GM19238 (cell line): ENCODE measurements around the gene UCN.
"Not testable (repeated sequence)": the region's sequence is repeated elsewhere in the genome, so short reads cannot be mapped to it uniquely, and the experiment has no call there.

Experiments used
- DNase-seq: peaks from one replicate; pipeline ENCODE4 v3.0.0; 2011; ENCODE audit warnings: low spot score; ENCODE audit not compliant: insufficient read length

UCN gene

DNA sequence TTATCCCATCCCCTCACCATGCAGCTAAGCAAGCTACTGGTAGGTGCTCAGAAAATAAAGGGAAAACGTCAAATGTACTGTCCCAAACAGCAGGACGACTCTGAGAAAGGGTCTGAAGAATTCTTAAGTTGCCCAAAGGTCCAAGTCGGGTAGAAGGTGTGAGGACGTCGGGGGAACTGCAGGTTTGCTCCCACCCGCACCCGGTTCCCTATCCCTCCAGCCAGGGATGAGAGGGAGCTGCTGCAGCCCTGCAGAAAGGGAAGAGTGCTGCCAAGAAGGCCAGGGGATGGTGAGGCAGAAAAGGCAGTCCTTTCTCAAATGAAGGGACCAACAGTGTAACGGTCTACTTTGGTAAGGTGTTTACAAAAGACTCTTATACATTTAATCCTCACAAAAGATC, 6.9 kb upstream of the UCN start:
- DNase-seq: no peak

DNA sequence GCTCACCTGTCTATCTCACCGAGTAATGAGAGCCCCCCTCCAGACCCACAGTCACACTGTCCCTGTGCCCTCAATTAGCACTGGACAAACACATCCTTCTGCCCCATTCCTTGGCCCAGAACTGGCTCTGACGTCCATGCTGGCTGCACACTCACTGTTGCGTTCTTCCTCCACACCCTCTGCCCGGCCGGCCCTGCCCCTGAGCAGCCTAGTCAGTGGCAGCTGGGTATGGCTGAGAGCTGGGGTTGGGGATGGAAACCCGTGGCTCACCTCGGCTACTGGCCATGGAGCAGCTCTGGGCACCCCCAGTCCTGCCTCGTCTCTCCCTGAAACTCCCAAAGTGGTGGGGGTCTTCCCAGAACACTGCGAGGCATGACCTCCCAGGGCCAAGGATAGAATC, 6.5 kb upstream of the UCN start:
- DNase-seq: no peak

DNA sequence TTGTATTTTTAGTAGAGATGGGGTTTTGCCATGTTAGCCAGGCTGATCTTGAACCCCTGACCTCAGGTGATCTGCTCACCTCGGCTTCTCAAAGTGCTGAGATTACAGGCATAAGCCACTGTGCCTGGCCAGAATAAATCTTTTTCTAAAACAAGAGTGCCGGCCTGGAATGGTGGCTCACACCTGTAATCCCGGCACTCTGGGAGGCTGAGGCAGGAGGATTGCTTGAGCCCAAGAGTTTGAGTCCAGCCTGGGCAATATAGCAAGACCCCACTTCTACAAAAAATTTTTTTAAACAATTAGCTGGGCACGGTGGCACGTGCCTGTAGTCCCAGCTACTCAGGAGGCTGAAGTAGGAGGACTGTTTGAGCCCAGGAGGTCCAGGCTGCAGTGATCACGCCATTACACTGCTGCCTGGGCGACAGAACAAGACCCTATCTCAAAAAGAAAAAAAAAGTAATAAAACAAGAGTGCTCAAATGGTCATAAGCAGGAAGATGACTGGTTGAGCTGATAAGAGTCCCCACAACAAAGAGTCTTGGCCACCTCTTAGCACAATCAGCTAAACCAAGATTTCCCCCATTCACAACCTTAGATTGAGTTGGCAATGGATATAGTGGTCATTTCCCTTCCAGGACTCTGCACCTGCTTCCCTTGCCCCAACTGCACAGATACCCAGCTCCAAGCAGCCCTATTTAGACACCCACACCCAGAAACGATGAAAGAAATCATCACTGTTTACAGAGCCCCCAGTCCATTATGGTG, 5.8 kb upstream of the UCN start:
- DNase-seq: no peak

DNA sequence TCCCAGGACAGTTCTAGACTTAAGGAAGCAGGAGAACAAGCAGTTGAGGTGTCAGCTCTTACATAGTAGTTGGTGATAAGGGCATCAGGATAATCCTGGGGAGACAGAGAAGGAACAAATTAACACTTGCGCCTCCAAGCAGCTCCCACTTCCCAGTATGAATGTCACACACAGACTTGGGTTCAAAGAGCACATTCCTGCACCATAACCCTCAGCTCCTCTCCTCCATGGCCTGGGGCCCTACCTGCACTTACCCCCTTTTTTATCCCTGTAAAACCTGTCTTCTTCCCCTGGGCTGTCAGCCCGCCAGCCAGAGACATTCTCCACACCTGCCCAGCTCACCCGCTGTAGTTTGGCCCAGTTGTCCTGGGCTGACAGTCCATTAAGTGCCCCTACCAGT, 3.9 kb upstream of the UCN start:
- no peak for DNase-seq

DNA sequence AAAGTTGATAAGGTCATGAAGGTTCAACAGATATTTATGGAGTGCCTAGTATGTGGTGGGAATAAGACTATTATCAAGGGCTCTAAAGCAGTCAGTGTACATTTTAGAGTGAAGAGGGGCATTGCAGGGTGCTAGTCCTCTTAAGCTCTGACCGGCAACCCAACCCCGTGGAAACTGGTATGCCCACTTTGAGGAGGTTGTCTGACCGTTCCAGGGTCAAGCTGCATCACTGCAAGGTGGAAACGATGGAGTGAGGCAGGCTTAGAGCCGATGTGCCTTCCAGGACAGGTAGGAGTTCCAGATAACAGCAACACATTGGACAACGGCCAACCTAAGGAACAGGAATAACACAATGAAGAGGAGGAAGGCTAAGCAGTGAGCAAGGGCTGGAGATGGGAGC, 1.4 kb upstream of the UCN start:
- DNase-seq: no peak

DNA sequence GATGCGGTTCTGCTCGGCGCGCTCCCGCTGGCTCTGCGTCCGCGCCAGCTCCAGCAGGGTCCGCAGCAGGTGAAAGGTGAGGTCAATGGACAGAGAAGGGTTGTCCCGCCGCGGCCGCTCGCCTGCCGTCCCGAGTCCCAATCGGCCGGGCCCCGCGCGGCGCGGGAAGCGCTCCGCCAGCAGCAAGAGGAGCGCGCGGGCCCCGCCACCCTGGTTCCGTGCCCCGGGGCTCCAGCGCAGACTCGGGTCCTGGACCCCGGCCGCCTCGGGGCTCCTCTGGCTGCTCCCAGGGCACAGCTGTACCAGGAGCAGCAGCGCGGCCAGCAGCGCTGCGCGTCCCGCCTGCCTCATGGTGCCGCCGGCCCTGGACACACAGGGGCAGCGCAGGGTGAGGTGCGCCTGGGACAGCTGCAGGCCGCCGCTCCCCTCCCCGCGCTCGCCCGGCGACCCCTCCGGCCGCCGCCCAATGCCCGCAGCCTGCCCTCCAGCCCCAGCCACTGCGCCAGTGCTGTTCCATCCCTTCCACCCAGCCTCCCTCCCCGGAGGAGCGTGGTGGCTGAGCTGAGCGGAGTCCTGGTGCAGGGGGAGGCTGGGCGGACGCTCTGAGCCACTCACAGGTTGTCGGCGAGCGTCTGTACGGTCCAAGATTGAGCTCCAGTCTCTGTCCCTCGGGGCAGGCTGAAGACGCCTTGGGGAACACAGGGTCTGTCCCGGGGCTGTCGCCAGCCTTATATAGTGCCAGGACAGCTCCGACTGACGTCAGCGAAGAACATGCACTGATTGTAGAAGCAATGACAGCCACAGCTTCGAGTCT, 493 bp downstream of the UCN start:
- DNase-seq: no peak

DNA sequence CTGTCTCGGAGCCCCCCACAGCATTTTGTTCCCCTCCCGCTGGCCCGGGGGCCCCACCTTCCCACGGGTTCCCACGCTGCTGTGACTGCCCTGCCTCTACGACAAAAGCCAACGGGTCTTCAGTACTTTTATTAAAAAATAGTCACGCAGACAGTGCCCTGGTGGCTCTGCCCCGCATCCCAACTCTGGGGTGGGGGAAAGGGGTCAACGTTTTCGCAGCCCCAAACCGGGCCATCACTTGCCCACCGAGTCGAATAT, 1.0 kb downstream of the UCN start:
- no peak for DNase-seq

DNA sequence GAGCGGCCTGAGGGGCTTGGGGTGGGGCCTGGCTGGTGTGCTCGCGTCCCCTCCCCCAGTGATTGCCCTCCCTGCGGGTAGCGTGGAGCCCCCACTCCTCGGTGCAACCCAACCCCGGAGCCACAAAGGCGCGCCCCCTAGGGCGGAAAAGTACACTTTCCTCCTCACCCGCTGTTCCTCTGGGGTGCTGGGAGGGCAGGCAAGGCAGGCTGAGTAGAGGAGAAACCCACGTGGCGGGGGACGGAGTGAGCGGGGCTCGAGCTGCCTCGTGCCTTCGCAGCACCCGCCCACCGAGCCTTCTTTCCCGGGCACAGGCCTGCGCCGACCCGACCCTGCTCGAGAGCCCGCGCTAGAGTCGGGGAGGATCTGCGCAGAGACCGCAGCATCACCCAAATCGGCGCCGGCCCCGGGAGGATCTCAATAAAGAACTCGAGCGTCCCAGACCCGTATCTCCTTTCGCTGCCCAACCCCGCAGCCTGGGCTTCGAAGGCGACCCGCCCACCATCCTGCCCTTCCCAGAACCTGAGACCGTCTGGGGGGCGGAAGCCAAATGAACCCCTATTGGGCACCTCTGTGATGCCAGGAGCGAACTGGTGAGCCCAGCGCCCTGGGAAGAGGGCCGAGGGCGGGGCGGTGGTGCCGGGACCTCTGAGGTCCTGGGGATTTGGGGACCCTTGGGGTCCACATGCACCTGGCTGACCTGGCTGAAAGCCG, 1.5 kb downstream of the UCN start:
- DNase-seq: no peak

DNA sequence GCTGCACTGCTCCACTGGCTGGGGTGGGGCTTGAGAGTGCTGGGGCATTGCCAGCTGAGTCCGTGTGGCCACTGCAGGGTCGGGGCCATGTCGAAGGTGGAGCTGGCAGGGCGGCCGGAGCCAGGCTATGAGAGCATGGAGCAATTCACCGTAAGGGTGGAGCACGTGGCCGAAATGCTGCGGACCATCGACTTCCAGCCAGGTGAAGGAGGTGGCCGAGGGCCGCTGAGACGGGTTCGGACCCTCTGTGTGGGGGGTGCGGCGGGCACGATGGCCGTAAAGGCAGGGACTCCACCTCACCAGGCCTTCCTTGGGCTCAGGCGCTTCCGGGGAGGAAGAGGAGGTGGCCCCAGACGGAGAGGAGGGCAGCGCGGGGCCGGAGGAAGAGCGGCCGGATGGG, 2.1 kb downstream of the UCN start:
- no peak for DNase-seq

DNA sequence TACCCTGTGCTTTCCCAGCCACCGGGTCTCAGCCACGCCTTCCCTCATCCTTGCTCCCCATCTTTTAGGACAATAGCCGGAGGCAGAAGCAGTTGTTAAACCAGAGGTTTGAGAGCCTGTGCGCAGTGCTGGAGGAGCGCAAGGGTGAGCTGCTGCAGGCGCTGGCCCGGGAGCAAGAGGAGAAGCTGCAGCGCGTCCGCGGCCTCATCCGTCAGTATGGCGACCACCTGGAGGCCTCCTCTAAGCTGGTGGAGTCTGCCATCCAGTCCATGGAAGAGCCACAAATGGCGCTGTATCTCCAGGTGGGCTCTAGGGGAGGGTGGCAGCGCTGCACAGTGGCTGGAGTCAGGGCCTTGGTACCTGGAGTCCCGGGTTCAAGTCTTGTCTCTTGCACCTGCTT, 2.7 kb downstream of the UCN start:
- no peak for DNase-seq

DNA sequence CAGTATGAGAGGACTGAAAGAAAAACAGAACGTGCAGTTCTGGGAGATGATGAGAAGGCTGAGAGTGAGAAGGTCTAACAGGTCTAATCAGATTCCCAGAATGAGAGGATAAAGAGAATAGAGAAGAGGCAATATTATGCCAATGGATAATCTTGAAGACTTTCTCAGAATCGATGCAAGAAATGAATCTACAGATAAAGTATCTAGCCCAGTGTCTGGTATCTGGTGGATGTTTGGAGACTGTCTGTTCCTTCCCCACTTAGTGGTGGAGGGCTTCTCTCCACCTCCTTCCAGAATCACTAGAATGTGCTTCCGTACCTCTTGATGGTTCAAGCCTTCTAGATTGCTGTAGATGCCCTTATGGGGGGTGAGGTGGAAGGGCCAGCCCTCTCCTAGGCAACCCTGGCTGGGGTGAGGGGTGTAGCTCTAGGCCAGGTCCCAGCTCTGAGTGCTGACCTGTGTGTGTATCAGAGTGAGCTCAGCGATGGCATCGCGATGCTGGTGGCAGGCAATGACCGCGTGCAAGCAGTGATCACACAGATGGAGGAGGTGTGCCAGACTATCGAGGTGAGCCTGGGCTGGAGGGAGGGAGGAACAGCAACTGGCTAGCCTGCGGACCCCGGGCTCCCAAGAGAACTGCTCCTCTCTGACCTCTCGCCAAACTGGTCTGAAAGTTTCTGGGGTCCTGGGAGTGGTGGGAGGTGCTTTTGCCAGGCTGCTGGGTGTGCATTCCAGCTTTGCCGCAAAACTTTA, 3.6 kb downstream of the UCN start:
- DNase-seq: no peak

DNA sequence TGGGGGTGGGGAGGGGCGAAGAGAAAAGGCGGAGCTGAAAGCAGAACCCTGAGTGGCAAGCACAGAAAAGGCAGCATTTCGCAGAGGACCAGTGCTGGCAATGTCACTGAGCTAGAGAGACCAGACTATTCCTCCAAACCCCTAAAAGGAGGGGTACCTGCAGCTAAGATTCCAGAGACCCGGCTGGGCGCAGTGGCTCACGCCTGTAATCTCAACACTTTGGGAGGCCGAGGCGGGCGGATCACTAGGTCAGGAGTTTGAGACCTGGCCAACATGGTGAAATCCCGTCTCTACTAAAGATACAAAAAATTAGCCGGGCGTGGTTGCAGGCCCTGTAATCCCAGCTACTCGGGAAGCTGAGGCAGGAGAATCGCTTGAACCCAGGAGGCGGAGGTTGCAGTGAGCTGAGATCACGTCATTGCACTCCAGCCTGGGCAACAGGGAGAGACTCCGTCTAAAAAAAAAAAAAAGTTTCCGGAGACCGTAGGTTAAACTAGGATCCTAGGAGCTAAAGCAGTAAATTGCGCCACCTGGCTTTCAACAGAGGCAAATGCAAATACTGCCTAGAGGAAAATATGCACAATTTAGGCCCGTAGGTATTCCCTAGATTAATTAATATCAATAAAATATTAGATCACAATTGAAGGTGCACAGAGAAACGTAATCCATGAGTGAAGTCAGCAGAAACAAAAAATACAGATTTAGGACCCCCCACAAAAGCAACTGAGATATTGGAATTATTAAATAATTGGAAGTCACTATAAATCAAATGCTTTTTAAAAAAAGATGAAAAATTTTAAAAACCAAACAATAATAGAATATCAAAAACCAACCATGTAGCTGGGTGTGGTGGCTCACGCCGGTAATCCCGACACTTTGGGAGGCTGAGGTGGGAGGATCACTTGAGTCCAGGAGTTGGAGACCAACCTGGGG, 4.9 kb downstream of the UCN start:
- no peak for DNase-seq

DNA sequence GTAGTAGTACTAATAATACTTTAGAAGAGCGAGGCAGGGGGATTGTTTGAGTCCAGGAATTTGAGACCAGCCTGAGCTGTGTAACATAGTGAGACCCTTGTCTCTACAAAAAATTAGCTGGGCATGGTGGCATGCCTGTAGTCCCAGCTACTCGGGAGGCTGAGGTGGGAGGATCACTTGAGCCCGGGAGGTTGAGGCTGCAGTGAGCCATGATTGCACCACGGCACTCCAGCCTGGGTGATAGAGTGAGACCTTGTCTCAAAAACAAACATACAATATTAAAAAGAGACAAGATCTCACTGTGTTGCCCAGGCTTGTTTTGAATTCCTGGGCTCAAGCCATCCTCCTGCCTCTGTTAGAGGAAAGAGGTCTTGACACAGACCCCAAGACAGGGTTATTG, 7.6 kb downstream of the UCN start:
- not testable (repeated sequence) for DNase-seq

DNA sequence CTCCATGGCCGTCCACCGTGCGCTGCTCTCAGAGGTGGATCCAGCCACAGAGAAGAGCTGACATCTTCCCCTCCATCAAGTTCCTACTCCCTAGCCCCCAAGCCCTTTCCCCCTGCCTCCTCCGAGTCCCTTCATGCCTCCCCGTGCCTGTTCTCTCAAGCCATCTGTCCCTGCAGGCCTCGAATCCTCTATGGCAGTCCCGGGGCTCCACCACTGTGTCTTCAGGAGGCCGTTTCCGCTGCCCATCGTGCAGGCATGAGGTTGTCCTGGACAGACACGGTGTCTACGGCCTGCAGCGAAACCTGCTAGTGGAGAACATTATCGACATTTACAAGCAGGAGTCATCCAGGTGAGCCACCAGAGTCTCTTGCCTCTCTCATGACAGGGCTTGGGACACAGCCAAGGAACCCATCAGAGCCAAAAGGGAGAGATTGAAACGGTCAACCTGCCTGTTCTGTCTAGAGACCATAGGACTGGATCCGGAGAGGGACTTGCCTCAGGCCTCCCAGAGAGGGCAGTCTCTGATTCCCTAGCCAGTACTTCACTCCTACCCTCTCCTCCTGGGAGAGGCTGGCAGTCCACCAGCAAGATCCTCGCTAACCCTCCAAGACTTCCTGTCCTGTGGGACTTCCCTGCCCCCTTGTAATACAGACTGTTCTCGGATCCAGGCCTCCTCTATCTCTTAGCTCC, 9.7 kb downstream of the UCN start:
- no peak for DNase-seq

DNA sequence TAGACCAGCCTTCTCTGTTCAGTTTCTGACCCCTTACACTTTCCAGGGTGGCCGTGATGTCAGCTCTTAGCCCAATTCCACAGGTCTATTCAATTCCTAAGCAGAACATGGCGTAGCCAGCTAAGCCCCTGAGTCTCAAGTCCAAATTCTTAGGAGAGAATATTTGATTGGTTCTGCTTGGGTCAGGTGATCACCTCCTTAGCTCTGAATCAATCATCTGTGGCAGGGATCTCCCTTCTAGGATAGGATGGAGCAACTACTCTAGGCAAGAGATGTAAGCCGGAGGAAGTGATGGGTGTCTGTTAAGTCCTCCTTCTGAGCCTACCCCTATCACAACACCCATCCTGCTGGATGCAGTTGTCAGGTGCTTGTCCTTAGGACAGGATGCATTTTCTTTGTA, 11.1 kb downstream of the UCN start:
- DNase-seq: no peak

DNA sequence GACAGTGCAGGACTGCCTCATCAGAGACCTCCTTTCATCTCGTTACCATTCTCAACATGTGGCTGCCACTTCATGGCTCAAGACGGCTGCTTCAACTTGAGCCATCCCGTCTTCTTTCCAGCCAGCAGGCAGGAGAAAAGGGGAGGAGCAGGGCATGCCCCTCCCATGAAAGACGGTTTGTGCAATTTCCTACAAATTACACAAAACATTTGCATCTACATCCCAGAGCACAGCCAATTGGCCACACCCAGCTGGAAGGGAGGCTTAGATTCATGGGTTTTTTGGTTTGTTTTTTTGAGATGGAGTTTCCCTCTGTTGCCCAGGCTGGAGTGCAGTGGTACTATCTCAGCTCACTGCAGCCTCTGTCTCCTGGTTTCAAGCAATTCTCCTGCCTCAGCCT, 11.8 kb downstream of the UCN start:
- DNase-seq: no peak

DNA sequence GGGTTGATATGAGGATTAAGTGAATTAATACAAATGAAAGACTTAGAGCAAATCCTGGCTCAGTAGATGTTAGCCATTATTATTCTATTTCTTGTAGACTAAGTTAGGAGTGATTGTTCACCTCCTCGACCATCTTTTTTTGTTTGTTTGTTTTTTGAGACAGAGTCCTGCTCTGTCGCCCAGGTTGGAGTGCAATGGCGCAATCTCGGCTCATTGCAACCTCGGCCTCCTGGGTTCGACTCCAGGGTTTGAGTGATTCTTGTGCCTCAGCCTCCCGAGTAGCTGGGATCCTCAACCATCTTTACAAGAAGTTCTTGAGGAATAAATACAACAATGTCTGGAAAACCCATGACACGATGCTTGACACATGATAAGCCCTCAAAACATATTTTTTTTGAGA, 13.3 kb downstream of the UCN start:
- DNase-seq: no peak

DNA sequence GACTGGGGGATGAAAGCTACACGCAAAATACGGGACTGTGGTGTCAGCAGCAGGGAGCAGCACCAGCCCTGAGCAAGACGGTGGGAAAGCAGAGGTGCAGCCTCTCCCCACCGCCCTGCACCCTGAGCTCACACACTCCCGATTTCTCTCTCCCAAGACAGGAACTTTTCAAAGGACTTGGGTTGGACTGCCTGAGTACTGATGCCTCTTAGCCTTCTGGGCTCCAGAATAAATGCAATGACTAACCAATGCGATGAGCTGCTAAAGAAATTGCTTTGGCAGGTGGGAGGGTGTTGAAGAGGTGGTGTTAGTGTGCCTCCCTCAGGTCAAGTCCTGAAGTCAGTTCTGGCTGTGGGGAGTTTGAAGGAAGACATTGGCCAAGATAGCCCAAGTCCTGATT, 16.4 kb downstream of the UCN start:
- no peak for DNase-seq

DNA sequence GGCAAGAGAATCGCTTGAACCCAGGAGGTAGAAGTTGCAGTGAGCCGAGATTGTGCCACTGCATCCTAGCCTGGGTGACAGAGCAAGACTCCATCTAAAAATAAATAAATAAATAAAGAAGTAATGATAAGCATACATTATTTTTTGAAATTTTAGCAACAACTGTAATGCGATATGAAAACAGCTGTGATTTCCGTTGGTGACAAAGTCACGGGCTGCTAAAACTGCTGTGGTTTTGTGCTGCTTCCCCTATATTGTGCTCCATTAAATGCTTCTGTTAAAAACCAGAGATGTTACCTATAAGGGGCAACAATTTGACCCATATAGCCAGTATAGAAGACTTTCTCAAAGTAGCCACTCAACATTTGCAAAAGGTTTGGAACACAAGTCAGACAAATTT, 17.7 kb downstream of the UCN start:
- DNase-seq: no peak

DNA sequence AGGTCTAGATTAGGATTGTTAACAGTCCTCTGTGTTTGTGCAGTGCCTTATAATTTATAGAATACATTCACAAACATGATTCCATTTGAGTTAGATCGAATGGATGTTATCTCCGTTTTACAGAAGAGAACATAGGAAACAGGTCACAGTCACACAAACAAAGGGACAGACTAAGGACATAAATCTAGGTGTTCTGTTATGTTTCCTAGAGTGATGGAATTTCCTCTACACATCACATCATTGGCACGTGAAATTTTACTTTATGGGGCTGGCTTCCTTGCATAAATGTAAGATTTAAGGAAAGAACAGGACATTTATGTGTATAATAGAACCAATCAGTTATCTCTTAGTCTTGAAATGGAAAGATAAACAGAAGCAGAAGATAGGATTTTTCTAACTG, 19.6 kb downstream of the UCN start:
- no peak for DNase-seq
